GM23338 (cell line): ENCODE data around the gene AVPR1B. TPM values are rescaled to one million over a fixed set of nuclear protein-coding genes. Genes with fewer than 3 reads are reported as not detected.
A peak's percentile ranks its signal among the peaks of the same experiment; 100 is the strongest.

Source experiments
- ATAC-seq: fragments of 200-7000 bp; cut with Tn5 transposase; 3 replicates; pipeline ENCODE4 v1.9.1; 2020
- DNase-seq: peaks from one replicate; pipeline ENCODE4 v3.0.0-alpha.2; 2015; ENCODE audit warnings: low spot score
- H2AFZ ChIP-seq: fragments of 200-600 bp; sonication (generic); 2 replicates; pipeline ENCODE4 v1.8.0; 2016; ENCODE audit warnings: antibody characterized with exemption, mild to moderate bottlenecking, moderate library complexity
- H3F3A ChIP-seq: fragments of 200-600 bp; sonication (generic); replicated peaks from 2 replicates; pipeline ENCODE4 v1.8.0; 2017; ENCODE audit warnings: antibody characterized with exemption, mixed run types, low read depth
- H3K27ac ChIP-seq: fragments of 200-600 bp; sonication (generic); 2 replicates; pipeline ENCODE4 v1.6.1; 2016; ENCODE audit warnings: low read depth
- H3K27me3 ChIP-seq: fragments of 200-600 bp; sonication (generic); 2 replicates; pipeline ENCODE4 v1.8.0; 2016; ENCODE audit warnings: mild to moderate bottlenecking, mixed run types, moderate library complexity; ENCODE audit not compliant: insufficient read depth
- H3K36me3 ChIP-seq: fragments of 200-600 bp; sonication (generic); 2 replicates; pipeline ENCODE4 v1.8.0; 2016; ENCODE audit warnings: mild to moderate bottlenecking; ENCODE audit not compliant: insufficient read depth
- H3K4me1 ChIP-seq: fragments of 200-600 bp; sonication (generic); 2 replicates; pipeline ENCODE4 v1.8.0; 2016; ENCODE audit warnings: mild to moderate bottlenecking, moderate library complexity; ENCODE audit not compliant: insufficient read depth
- H3K4me2 ChIP-seq: fragments of 200-600 bp; sonication (generic); 2 replicates; pipeline ENCODE4 v1.7.1; 2017; ENCODE audit warnings: mixed run types
- H3K4me3 ChIP-seq: fragments of 200-600 bp; sonication (generic); 2 replicates; pipeline ENCODE4 v1.6.1; 2016; ENCODE audit warnings: mixed run types
- H3K79me2 ChIP-seq: fragments of 200-600 bp; sonication (generic); replicated peaks from 2 replicates; pipeline ENCODE4 v1.8.0; 2017; ENCODE audit warnings: mild to moderate bottlenecking; ENCODE audit not compliant: insufficient read depth
- H3K9me2 ChIP-seq: fragments of 200-600 bp; sonication (generic); 2 replicates; pipeline ENCODE4 v1.8.0; 2017; ENCODE audit not compliant: insufficient read depth
- H4K20me1 ChIP-seq: fragments of 200-600 bp; sonication (generic); replicated peaks from 2 replicates; pipeline ENCODE4 v1.8.0; 2017; ENCODE audit warnings: mild to moderate bottlenecking; ENCODE audit not compliant: insufficient read depth
- H3K27ac Mint-ChIP-seq: 2 replicates; pipeline ENCODE4 v1.8.0; 2020; ENCODE audit warnings: inconsistent platforms, mild to moderate bottlenecking, moderate library complexity, mixed read lengths
- H3K27me3 Mint-ChIP-seq: 3 replicates; pipeline ENCODE4 v1.8.0; 2022; ENCODE audit warnings: low read depth, mild to moderate bottlenecking, moderate library complexity, mixed read lengths, inconsistent platforms; ENCODE audit not compliant: insufficient read depth, poor library complexity
- H3K36me3 Mint-ChIP-seq: 3 replicates; pipeline ENCODE4 v1.8.0; 2021; ENCODE audit warnings: low read depth, mild to moderate bottlenecking, inconsistent platforms, moderate library complexity, mixed read lengths
- H3K4me1 Mint-ChIP-seq: 3 replicates; pipeline ENCODE4 v1.8.0; 2020; ENCODE audit warnings: mild to moderate bottlenecking, inconsistent platforms, mixed read lengths
- H3K4me3 Mint-ChIP-seq: 3 replicates; pipeline ENCODE4 v1.8.0; 2021; ENCODE audit warnings: moderate library complexity, mild to moderate bottlenecking, inconsistent platforms, mixed read lengths
- H3K9me3 Mint-ChIP-seq: 3 replicates; pipeline ENCODE4 v1.8.0; 2020; ENCODE audit warnings: moderate library complexity, mild to moderate bottlenecking, inconsistent platforms, mixed read lengths
- CREB1 ChIP-seq: fragments of 250-450 bp; sonication (Bioruptor Pico); IDR thresholded peaks from 2 replicates; pipeline ENCODE4 v1.5.0; 2020; ENCODE audit warnings: low read depth, mild to moderate bottlenecking, moderate library complexity
- CTCF ChIP-seq, 2 experiments: fragments of 200-600 bp in 1 of 2; sonication (generic) in 1 of 2; conservative IDR thresholded peaks; 2 replicates each; pipeline versions ENCODE4 v1.5.1 to v1.6.1; 2016 to 2017; ENCODE audit warnings: antibody characterized with exemption in 2 of 2, low read depth in 2 of 2, mild to moderate bottlenecking in 2 of 2, moderate library complexity in 1 of 2
- ETS1 ChIP-seq: IDR thresholded peaks from 2 replicates; pipeline ENCODE4 v1.6.1; 2016; ENCODE audit warnings: antibody characterized with exemption
- EZH2 ChIP-seq: fragments of 200-600 bp; sonication (generic); IDR thresholded peaks from one replicate; pipeline ENCODE4 v1.8.0; 2017; ENCODE audit warnings: antibody characterized with exemption, mild to moderate bottlenecking, low read depth; ENCODE audit not compliant: unreplicated experiment
- EZH2phosphoT487 ChIP-seq: fragments of 200-600 bp; sonication (generic); IDR thresholded peaks from one replicate; pipeline ENCODE4 v1.8.1; 2018; ENCODE audit warnings: antibody characterized with exemption; ENCODE audit not compliant: unreplicated experiment
- NANOG ChIP-seq: IDR thresholded peaks from 2 replicates; pipeline ENCODE4 v1.6.1; 2016; ENCODE audit warnings: antibody characterized with exemption, borderline replicate concordance
- POLR2AphosphoS5 ChIP-seq: IDR thresholded peaks from 2 replicates; pipeline ENCODE4 v1.6.1; 2016; ENCODE audit warnings: antibody characterized with exemption, low read depth
- REST ChIP-seq: IDR thresholded peaks from one replicate; pipeline ENCODE4 v1.6.1; 2018; ENCODE audit warnings: antibody characterized with exemption; ENCODE audit not compliant: unreplicated experiment
- STAT1 ChIP-seq: IDR thresholded peaks from one replicate; pipeline ENCODE4 v1.6.1; 2016; ENCODE audit warnings: antibody characterized with exemption; ENCODE audit not compliant: unreplicated experiment
- ZNF114 ChIP-seq: fragments of 250-450 bp; sonication (Bioruptor Pico); IDR thresholded peaks from 2 replicates; pipeline ENCODE4 v1.5.0; 2020; ENCODE audit warnings: mild to moderate bottlenecking, moderate library complexity
- ZNF331 ChIP-seq: fragments of 250-450 bp; sonication (Bioruptor Pico); IDR thresholded peaks from 2 replicates; pipeline ENCODE4 v1.5.0; 2020; ENCODE audit warnings: low read depth, mild to moderate bottlenecking, moderate library complexity
- long read RNA-seq: library from polyadenylated mRNA; unstranded; transcript quantifications from one replicate; pipeline ENCODE4 v2.0.0, GENCODE V29; 2020; ENCODE audit not compliant: unreplicated experiment
- polyA plus RNA-seq: library from polyadenylated mRNA; unstranded; fragments of >200 nt; fragmentation: Nextera tagmentation; extraction: Ambion mirVana; gene quantifications from 2 replicates; pipeline ENCODE4 v1.2.1, GENCODE V29; 2016
- total RNA-seq: library from RNA; depleted of rRNA; stranded (reverse); fragments of >200 nt; shearing (Covaris generic); gene quantifications from 2 replicates; pipeline ENCODE4 v1.2.3, GENCODE V29; 2014; rRNA removed

The AVPR1B gene
- total RNA-seq: 0.52 TPM in 1 of 2 replicates, not detected in the other
- 0.09 and 0.24 TPM in 2 replicates for polyA plus RNA-seq
- long read RNA-seq: 0 reads

- peak within 1 kb of the TSS; percentile 87 for H3K4me2 ChIP-seq
- Mint-ChIP-seq H3K36me3 (no peaks in the 10 kb centered on the region; the same call in 2 of the 3 replicates), H3K4me1 (peaks cover 10% of the 10 kb centered on the region; the same call in 2 of the 3 replicates), H3K4me3 (peak within 1 kb of the TSS; percentile 77), H3K27me3 (peaks cover 26% of the 10 kb centered on the region), H3K9me3 (peaks cover 18% of the 10 kb centered on the region), H3K27ac (no peak within 1 kb of the TSS)
- peaks cover 3% of the 10 kb centered on the region; the same call in 1 of the 2 replicates for H3K4me1 ChIP-seq
- peaks cover 4% of the 10 kb centered on the region; the same call in 1 of the 2 replicates for H3F3A ChIP-seq
- ATAC-seq (peak; percentile 92), DNase-seq (peak; percentile 80)
- TF ChIP-seq CTCF (conservative IDR thresholded peaks at IDR 0.05; ENCODE audit: low read depth in 2 of 2) (peak; percentile 11 to 41; a peak in 1 of 4 replicates), REST (no peak), STAT1 (no peak), CREB1 (CRISPR knock-in tag) (peak; percentile 52), EZH2 (no peak), POLR2AphosphoS5 (peak; percentile 41; the same call in 1 of the 2 replicates)
- H3K27me3 ChIP-seq: peaks cover 29% of the 10 kb centered on the region
- H3K27ac ChIP-seq: no peak within 1 kb of the TSS
- no peaks in the 10 kb centered on the region for H3K36me3 ChIP-seq
- H3K4me3 ChIP-seq: peak within 1 kb of the TSS; percentile 73
- H2AFZ ChIP-seq: peak within 1 kb of the TSS; percentile 99
- H3K79me2 ChIP-seq: no peaks in the 10 kb centered on the region
- H3K9me2 ChIP-seq: no peaks in the 10 kb centered on the region
- H4K20me1 ChIP-seq: no peaks in the 10 kb centered on the region
Measured at GRCh38 chr1:206117151-206117948, at the start of gene AVPR1B. AVPR1B (minus strand) TSS chr1:206117388; CDS start chr1:206116890, 498 bp downstream.

GRCh38 chr1:206145771-206146290 is 28.6 kb upstream of the AVPR1B start:
- Histone ChIP-seq H3F3A (no peaks in the 10 kb centered on the region), H3K4me1 (no peaks in the 10 kb centered on the region), H3K9me2 (peaks cover 34% of the 10 kb centered on the region), H3K79me2 (no peaks in the 10 kb centered on the region), H3K4me2 (no peak overlapping the region), H2AFZ (no peak overlapping the region), H3K4me3 (no peak overlapping the region), H4K20me1 (no peaks in the 10 kb centered on the region), H3K36me3 (no peaks in the 10 kb centered on the region), H3K27me3 (no peaks in the 10 kb centered on the region), H3K27ac (no peak overlapping the region)
- Mint-ChIP-seq H3K27ac (no peak overlapping the region), H3K36me3 (no peaks in the 10 kb centered on the region), H3K9me3 (no peaks in the 10 kb centered on the region), H3K27me3 (peaks cover 1% of the 10 kb centered on the region), H3K4me1 (peaks cover 7% of the 10 kb centered on the region), H3K4me3 (no peak overlapping the region)
- DNase-seq (no peak), ATAC-seq (no peak)
- TF ChIP-seq ZNF331 (CRISPR knock-in tag) (no peak), ZNF114 (no peak), ETS1 (no peak), EZH2phosphoT487 (no peak), EZH2 (no peak), NANOG (no peak), CREB1 (CRISPR knock-in tag) (no peak), POLR2AphosphoS5 (no peak), STAT1 (no peak), REST (no peak)
